ENCODE results near the gene ROR2.

The ROR2 gene

DNA sequence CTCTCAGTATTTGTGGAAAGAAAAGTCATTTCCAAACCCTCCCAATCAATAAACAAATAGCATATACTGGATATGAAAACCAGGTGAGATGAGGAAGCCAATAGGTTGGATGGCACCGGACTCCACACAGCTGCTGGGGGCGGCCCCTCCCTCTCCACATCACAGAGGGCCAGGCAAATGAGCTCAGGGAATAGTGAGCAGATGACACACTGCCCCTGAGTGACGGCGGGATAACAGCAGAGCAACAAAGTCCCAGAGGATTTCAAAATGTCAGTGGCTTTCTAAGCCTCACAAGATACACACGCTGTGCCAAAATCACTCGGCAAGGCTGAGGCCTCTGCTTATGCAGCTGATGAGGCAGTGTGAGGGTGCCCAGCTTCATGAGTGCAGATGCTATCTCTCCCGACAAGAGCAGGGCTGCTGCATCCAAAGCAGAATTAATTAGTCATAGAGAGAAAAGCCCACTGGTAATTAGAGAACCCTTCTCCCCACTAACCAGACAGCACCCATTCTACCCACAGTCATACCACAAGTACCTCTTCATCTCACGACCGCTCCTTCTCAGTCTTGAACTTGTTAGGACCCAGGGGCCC lies 291.4 kb downstream of the ROR2 start:
- Histone ChIP-seq H3K4ac (ENCODE audit: low read length) (no peak overlapping the region), H2BK15ac (ENCODE audit: low read length) (no peak overlapping the region), H3K23ac (ENCODE audit: low read depth, low read length, poor library complexity) (no peak overlapping the region), H3K9me3 (replicated peaks in 1 of 2; ENCODE audit: control insufficient read depth in 2 of 2, insufficient read depth in 1 of 2, low read depth in 1 of 2, low read length in 2 of 2) (no peaks in the 10 kb centered on the region), H3K27me3 (ENCODE audit: control insufficient read depth in 3 of 3, insufficient read depth in 3 of 3, low read depth in 1 of 3, low read length in 3 of 3) (no peaks in the 10 kb centered on the region), H4K91ac (ENCODE audit: low read depth, low read length, poor library complexity) (no peak overlapping the region), H3K14ac (ENCODE audit: low read length) (no peak overlapping the region), H3K27ac (replicated peaks; ENCODE audit: low read length) (no peak overlapping the region), H3K36me3 (replicated peaks in 1 of 2; ENCODE audit: control insufficient read depth in 2 of 2, insufficient read depth in 2 of 2, low read length in 2 of 2) (no peaks in the 10 kb centered on the region), H2AK5ac (ENCODE audit: low read depth, low read length) (no peak overlapping the region), H3K18ac (ENCODE audit: low read length) (no peak overlapping the region), H4K8ac (ENCODE audit: low read depth, low read length) (no peak overlapping the region), H3K4me3 (ENCODE audit: low read length in 2 of 2) (no peak overlapping the region), H2BK5ac (ENCODE audit: low read length) (no peak overlapping the region), H3K4me2 (ENCODE audit: insufficient read depth, low read length, poor library complexity, severe bottlenecking) (no peak overlapping the region), H3K9ac (ENCODE audit: low read depth, low read length, poor library complexity) (no peak overlapping the region), H3K4me1 (ENCODE audit: control insufficient read depth in 2 of 2, insufficient read depth in 1 of 2, low read depth in 1 of 2, low read length in 2 of 2) (peaks cover 0 to 2% of the 10 kb centered on the region in 2 donors), H2AFZ (ENCODE audit: low read length) (no peak overlapping the region), H2BK12ac (ENCODE audit: low read length) (no peak overlapping the region), H2BK120ac (ENCODE audit: low read depth, low read length) (no peak overlapping the region), H3K79me1 (ENCODE audit: low read depth, low read length) (no peaks in the 10 kb centered on the region)
- no peak for DNase-seq (ENCODE audit: low spot score)
- WGBS, 2 donors (ENCODE audit: extremely low coverage in 2 of 2, insufficient read length in 2 of 2, insufficient replicate concordance in 1 of 2), result no CpG with 5 or more reads among the region's 9 CpGs

- no peak overlapping the region for H3K4ac ChIP-seq (ENCODE audit: low read length)
- H3K79me1 ChIP-seq (ENCODE audit: low read depth, low read length), result no peaks in the 10 kb centered on the region
- H2BK120ac ChIP-seq (ENCODE audit: low read depth, low read length), result no peak overlapping the region
- peaks cover 0 to 2% of the 10 kb centered on the region in 2 donors for H3K4me1 ChIP-seq (ENCODE audit: control insufficient read depth in 2 of 2, insufficient read depth in 1 of 2, low read depth in 1 of 2, low read length in 2 of 2)
- H3K18ac ChIP-seq (ENCODE audit: low read length), result no peak overlapping the region
- no peak overlapping the region for H3K27ac ChIP-seq (replicated peaks; ENCODE audit: low read length)
- H2BK5ac ChIP-seq (ENCODE audit: low read length), result no peak overlapping the region
- no peak overlapping the region for H2BK15ac ChIP-seq (ENCODE audit: low read length)
- no peaks in the 10 kb centered on the region for H3K36me3 ChIP-seq (replicated peaks in 1 of 2; ENCODE audit: control insufficient read depth in 2 of 2, insufficient read depth in 2 of 2, low read length in 2 of 2)
- no peak overlapping the region for H3K4me2 ChIP-seq (ENCODE audit: insufficient read depth, low read length, poor library complexity, severe bottlenecking)
- no peak for DNase-seq (ENCODE audit: low spot score)
- no peak overlapping the region for H3K23ac ChIP-seq (ENCODE audit: low read depth, low read length, poor library complexity)
- H3K9ac ChIP-seq (ENCODE audit: low read depth, low read length, poor library complexity), result no peak overlapping the region
- H3K9me3 ChIP-seq (replicated peaks in 1 of 2; ENCODE audit: control insufficient read depth in 2 of 2, insufficient read depth in 1 of 2, low read depth in 1 of 2, low read length in 2 of 2), result no peaks in the 10 kb centered on the region
- no peak overlapping the region for H4K91ac ChIP-seq (ENCODE audit: low read depth, low read length, poor library complexity)
- no peak overlapping the region for H3K14ac ChIP-seq (ENCODE audit: low read length)
- peak overlapping the region; percentile 38 for H2AK5ac ChIP-seq (ENCODE audit: low read depth, low read length)
- no peak overlapping the region for H2BK12ac ChIP-seq (ENCODE audit: low read length)
- no peak overlapping the region for H2AFZ ChIP-seq (ENCODE audit: low read length)
- H3K27me3 ChIP-seq (ENCODE audit: control insufficient read depth in 3 of 3, insufficient read depth in 3 of 3, low read depth in 1 of 3, low read length in 3 of 3), result no peaks in the 10 kb centered on the region
- H4K8ac ChIP-seq (ENCODE audit: low read depth, low read length), result no peak overlapping the region
- H3K4me3 ChIP-seq (ENCODE audit: low read length in 2 of 2), result no peak overlapping the region
- no CpG with 5 or more reads among the region's 3 CpGs for WGBS, 2 donors (ENCODE audit: extremely low coverage in 2 of 2, insufficient read length in 2 of 2, insufficient replicate concordance in 1 of 2)
Observed at GRCh38 chr9:91657501-91657900, 292.5 kb downstream of the ROR2 start.

- H3K36me3 ChIP-seq (replicated peaks in 1 of 2; ENCODE audit: control insufficient read depth in 2 of 2, insufficient read depth in 2 of 2, low read length in 2 of 2), result no peaks in the 10 kb centered on the region
- H2BK120ac ChIP-seq (ENCODE audit: low read depth, low read length), result no peak overlapping the region
- no peaks in the 10 kb centered on the region for H3K27me3 ChIP-seq (ENCODE audit: control insufficient read depth in 3 of 3, insufficient read depth in 3 of 3, low read depth in 1 of 3, low read length in 3 of 3)
- no peak overlapping the region for H3K23ac ChIP-seq (ENCODE audit: low read depth, low read length, poor library complexity)
- H2AFZ ChIP-seq (ENCODE audit: low read length), result no peak overlapping the region
- no peak overlapping the region for H3K9ac ChIP-seq (ENCODE audit: low read depth, low read length, poor library complexity)
- no peak overlapping the region for H3K14ac ChIP-seq (ENCODE audit: low read length)
- DNase-seq (ENCODE audit: low spot score), result no peak
- H4K8ac ChIP-seq (ENCODE audit: low read depth, low read length), result no peak overlapping the region
- no peak overlapping the region for H3K4me2 ChIP-seq (ENCODE audit: insufficient read depth, low read length, poor library complexity, severe bottlenecking)
- no peak overlapping the region for H3K4me3 ChIP-seq (ENCODE audit: low read length in 2 of 2)
- no peak overlapping the region for H2BK5ac ChIP-seq (ENCODE audit: low read length)
- H3K9me3 ChIP-seq (replicated peaks in 1 of 2; ENCODE audit: control insufficient read depth in 2 of 2, insufficient read depth in 1 of 2, low read depth in 1 of 2, low read length in 2 of 2), result no peaks in the 10 kb centered on the region
- no peak overlapping the region for H2AK5ac ChIP-seq (ENCODE audit: low read depth, low read length)
- no peak overlapping the region for H2BK12ac ChIP-seq (ENCODE audit: low read length)
- no peak overlapping the region for H4K91ac ChIP-seq (ENCODE audit: low read depth, low read length, poor library complexity)
- no peak overlapping the region for H2BK15ac ChIP-seq (ENCODE audit: low read length)
- WGBS, 2 donors (ENCODE audit: extremely low coverage in 2 of 2, insufficient read length in 2 of 2, insufficient replicate concordance in 1 of 2), result no CpG with 5 or more reads among the region's 4 CpGs
- no peak overlapping the region for H3K18ac ChIP-seq (ENCODE audit: low read length)
- H3K79me1 ChIP-seq (ENCODE audit: low read depth, low read length), result no peaks in the 10 kb centered on the region
- peaks cover 0 to 2% of the 10 kb centered on the region in 2 donors for H3K4me1 ChIP-seq (ENCODE audit: control insufficient read depth in 2 of 2, insufficient read depth in 1 of 2, low read depth in 1 of 2, low read length in 2 of 2)
- no peak overlapping the region for H3K4ac ChIP-seq (ENCODE audit: low read length)
- H3K27ac ChIP-seq (replicated peaks; ENCODE audit: low read length), result no peak overlapping the region
Observed at GRCh38 chr9:91655658-91656057, 294.4 kb downstream of the ROR2 start.

- Histone ChIP-seq H2AK5ac (ENCODE audit: low read depth, low read length) (no peak overlapping the region), H3K9ac (ENCODE audit: low read depth, low read length, poor library complexity) (no peak overlapping the region), H3K79me1 (ENCODE audit: low read depth, low read length) (no peaks in the 10 kb centered on the region), H2BK15ac (ENCODE audit: low read length) (no peak overlapping the region), H3K9me3 (replicated peaks in 1 of 2; ENCODE audit: control insufficient read depth in 2 of 2, insufficient read depth in 1 of 2, low read depth in 1 of 2, low read length in 2 of 2) (no peaks in the 10 kb centered on the region), H4K8ac (ENCODE audit: low read depth, low read length) (no peak overlapping the region), H3K23ac (ENCODE audit: low read depth, low read length, poor library complexity) (no peak overlapping the region), H3K27me3 (ENCODE audit: control insufficient read depth in 3 of 3, insufficient read depth in 3 of 3, low read depth in 1 of 3, low read length in 3 of 3) (no peaks in the 10 kb centered on the region), H2BK120ac (ENCODE audit: low read depth, low read length) (no peak overlapping the region), H3K4ac (ENCODE audit: low read length) (no peak overlapping the region), H4K91ac (ENCODE audit: low read depth, low read length, poor library complexity) (no peak overlapping the region), H3K14ac (ENCODE audit: low read length) (no peak overlapping the region), H2BK5ac (ENCODE audit: low read length) (no peak overlapping the region), H3K4me3 (ENCODE audit: low read length in 2 of 2) (no peak overlapping the region), H3K27ac (replicated peaks; ENCODE audit: low read length) (no peak overlapping the region), H3K4me1 (ENCODE audit: control insufficient read depth in 2 of 2, insufficient read depth in 1 of 2, low read depth in 1 of 2, low read length in 2 of 2) (peaks cover 0 to 2% of the 10 kb centered on the region in 2 donors), H3K36me3 (replicated peaks in 1 of 2; ENCODE audit: control insufficient read depth in 2 of 2, insufficient read depth in 2 of 2, low read length in 2 of 2) (no peaks in the 10 kb centered on the region), H3K4me2 (ENCODE audit: insufficient read depth, low read length, poor library complexity, severe bottlenecking) (no peak overlapping the region), H2BK12ac (ENCODE audit: low read length) (no peak overlapping the region), H2AFZ (ENCODE audit: low read length) (no peak overlapping the region), H3K18ac (ENCODE audit: low read length) (no peak overlapping the region)
- DNase-seq (ENCODE audit: low spot score), result no peak
- no CpG with 5 or more reads among the region's 6 CpGs for WGBS, 2 donors (ENCODE audit: extremely low coverage in 2 of 2, insufficient read length in 2 of 2, insufficient replicate concordance in 1 of 2)
Observed at GRCh38 chr9:91655215-91655614, 294.8 kb downstream of the ROR2 start.
